DMS79 (cell line): ENCODE data around the gene ZNF148.

Experiments used
- DNase-seq: peaks from one replicate; lab custom pipeline; 2025; lab: John Stamatoyannopoulos, UW

ZNF148 gene

GRCh38 chr3:125280668-125281361 is 94.3 kb downstream of the ZNF148 start:
- DNase-seq = peak; percentile 68

GRCh38 chr3:125278155-125278554 is 97.0 kb downstream of the ZNF148 start:
- no peak for DNase-seq

GRCh38 chr3:125271127-125271526 is 104.0 kb downstream of the ZNF148 start:
- DNase-seq = no peak

GRCh38 chr3:125267460-125267859 is 107.7 kb downstream of the ZNF148 start:
- no peak for DNase-seq

GRCh38 chr3:125266971-125267370 is 108.2 kb downstream of the ZNF148 start:
- no peak for DNase-seq

GRCh38 chr3:125262161-125262560 is 113.0 kb downstream of the ZNF148 start:
- DNase-seq = no peak

- peak; percentile 74 for DNase-seq
Measured at GRCh38 chr3:125261031-125261430, 114.1 kb downstream of the ZNF148 start.

- DNase-seq = no peak
Measured at GRCh38 chr3:125260158-125260557, 115.0 kb downstream of the ZNF148 start.

- no peak for DNase-seq
Measured at GRCh38 chr3:125257536-125257935, 117.6 kb downstream of the ZNF148 start.

- no peak for DNase-seq
Measured at GRCh38 chr3:125256675-125257074, 118.5 kb downstream of the ZNF148 start.

- peak; percentile 18 for DNase-seq
Measured at GRCh38 chr3:125250973-125251372, 124.2 kb downstream of the ZNF148 start.

GRCh38 chr3:125246237-125246636 is 128.9 kb downstream of the ZNF148 start:
- no peak for DNase-seq

GRCh38 chr3:125245521-125245920 is 129.6 kb downstream of the ZNF148 start:
- DNase-seq = no peak

- no peak for DNase-seq
Measured at GRCh38 chr3:125240496-125240895, 134.6 kb downstream of the ZNF148 start.

GRCh38 chr3:125239266-125239665 is 135.9 kb downstream of the ZNF148 start:
- no peak for DNase-seq

GRCh38 chr3:125238759-125239158 is 136.4 kb downstream of the ZNF148 start:
- no peak for DNase-seq

GRCh38 chr3:125236331-125236903 is 138.7 kb downstream of the ZNF148 start:
- DNase-seq = no peak

- no peak for DNase-seq
Measured at GRCh38 chr3:125234831-125235230, 140.3 kb downstream of the ZNF148 start.

- no peak for DNase-seq
Measured at GRCh38 chr3:125232401-125232800, 142.7 kb downstream of the ZNF148 start.

GRCh38 chr3:125231895-125232294 is 143.2 kb downstream of the ZNF148 start:
- DNase-seq = no peak

GRCh38 chr3:125229707-125230106 is 145.4 kb downstream of the ZNF148 start:
- no peak for DNase-seq

GRCh38 chr3:125229168-125229567 is 146.0 kb downstream of the ZNF148 start:
- DNase-seq = no peak

GRCh38 chr3:125221831-125222230 is 153.3 kb downstream of the ZNF148 start:
- DNase-seq = no peak
